ENCODE data around the gene TMCO4. TPM values are rescaled to one million over a fixed set of nuclear protein-coding genes. Genes with fewer than 3 reads are reported as not detected.

TMCO4 gene
- total RNA-seq, 1 experiment from 2014 or later: 19.1 TPM

DNA sequence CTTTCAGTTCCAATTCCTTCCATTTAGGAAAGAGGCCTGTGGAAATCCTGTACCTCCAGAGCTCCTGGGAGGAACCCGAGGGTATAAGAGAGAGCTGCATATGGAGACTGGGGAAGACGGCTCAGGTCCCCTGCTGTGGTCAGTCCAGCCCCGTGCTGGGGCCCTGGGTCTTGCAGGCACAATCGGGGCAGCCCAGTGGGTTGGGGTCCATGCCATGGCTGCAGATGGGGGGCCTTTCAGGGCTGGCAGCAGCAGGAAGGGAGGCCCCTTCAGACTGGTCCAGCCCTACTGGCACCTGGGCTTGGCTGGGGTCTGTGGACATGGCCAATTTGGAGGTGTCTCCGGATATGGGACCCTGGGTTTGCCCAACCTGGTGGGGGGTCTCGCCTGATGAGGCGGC is 116.8 kb downstream of the TMCO4 start:
- no peak overlapping the region for H3K4me3 ChIP-seq
- H3K4me1 ChIP-seq (replicated peaks): peaks cover 8% of the 10 kb centered on the region
- H3K9me3 ChIP-seq (replicated peaks): no peaks in the 10 kb centered on the region
- no peak for DNase-seq (ENCODE audit: low read depth in 1 of 2, low spot score in 2 of 2)
- no peaks in the 10 kb centered on the region for H3K27me3 ChIP-seq (replicated peaks)
- no peaks in the 10 kb centered on the region for H3K36me3 ChIP-seq
- no peak overlapping the region for H3K27ac ChIP-seq

GRCh38 chr1:19682257-19682656 is 117.5 kb downstream of the TMCO4 start:
- peaks cover 8% of the 10 kb centered on the region for H3K4me1 ChIP-seq (replicated peaks)
- H3K27me3 ChIP-seq (replicated peaks): no peaks in the 10 kb centered on the region; the same call in 1 of the 2 replicates
- H3K36me3 ChIP-seq: no peaks in the 10 kb centered on the region
- peak; percentile 31 to 68 for DNase-seq (ENCODE audit: low read depth in 1 of 2, low spot score in 2 of 2)
- H3K27ac ChIP-seq: no peak overlapping the region
- no peaks in the 10 kb centered on the region for H3K9me3 ChIP-seq (replicated peaks)
- no peak overlapping the region for H3K4me3 ChIP-seq

- Histone ChIP-seq H3K27ac (no peak overlapping the region), H3K4me3 (no peak overlapping the region), H3K27me3 (replicated peaks) (no peaks in the 10 kb centered on the region; the same call in 1 of the 2 replicates), H3K9me3 (replicated peaks) (0 out of 2 replicates have a peak, but pooled peaks cover 4% of the 10 kb centered on the region), H3K4me1 (replicated peaks) (peaks cover 8% of the 10 kb centered on the region), H3K36me3 (no peaks in the 10 kb centered on the region)
- no peak for DNase-seq (ENCODE audit: low read depth in 1 of 2, low spot score in 2 of 2)
Observed at GRCh38 chr1:19680644-19681043, 119.1 kb downstream of the TMCO4 start.

DNA sequence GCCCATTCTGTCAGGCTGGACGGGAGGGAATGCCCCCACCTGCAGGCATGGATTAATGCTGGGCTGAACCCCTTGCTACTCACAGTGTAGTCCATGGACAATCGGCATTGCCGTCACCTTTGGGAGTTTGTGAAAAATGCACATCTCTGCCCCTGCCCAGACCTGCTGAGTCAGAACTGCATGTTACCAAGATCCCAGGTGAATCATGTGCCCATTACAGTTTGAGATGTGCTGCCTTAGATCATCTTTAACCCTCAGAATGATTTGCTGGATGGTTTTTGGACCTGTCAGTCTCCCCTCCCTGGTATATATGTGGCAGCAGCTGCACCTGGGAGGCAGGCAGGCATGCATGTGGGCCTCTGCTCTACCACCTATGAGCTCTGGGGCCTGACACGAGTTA is 120.0 kb downstream of the TMCO4 start:
- H3K9me3 ChIP-seq (replicated peaks): 0 out of 2 replicates have a peak, but pooled peaks cover 4% of the 10 kb centered on the region
- H3K36me3 ChIP-seq: no peaks in the 10 kb centered on the region
- peaks cover 8% of the 10 kb centered on the region for H3K4me1 ChIP-seq (replicated peaks)
- no peak overlapping the region for H3K27ac ChIP-seq
- H3K4me3 ChIP-seq: no peak overlapping the region
- no peaks in the 10 kb centered on the region; the same call in 1 of the 2 replicates for H3K27me3 ChIP-seq (replicated peaks)
- DNase-seq (ENCODE audit: low read depth in 1 of 2, low spot score in 2 of 2): no peak

GRCh38 chr1:19678931-19679453 is 120.7 kb downstream of the TMCO4 start:
- H3K36me3 ChIP-seq: no peaks in the 10 kb centered on the region
- no peak overlapping the region for H3K27ac ChIP-seq
- peaks cover 8% of the 10 kb centered on the region for H3K4me1 ChIP-seq (replicated peaks)
- no peak overlapping the region for H3K4me3 ChIP-seq
- H3K27me3 ChIP-seq (replicated peaks): no peaks in the 10 kb centered on the region; the same call in 1 of the 2 replicates
- H3K9me3 ChIP-seq (replicated peaks): 0 out of 2 replicates have a peak, but pooled peaks cover 4% of the 10 kb centered on the region
- no peak for DNase-seq (ENCODE audit: low read depth in 1 of 2, low spot score in 2 of 2)

DNA sequence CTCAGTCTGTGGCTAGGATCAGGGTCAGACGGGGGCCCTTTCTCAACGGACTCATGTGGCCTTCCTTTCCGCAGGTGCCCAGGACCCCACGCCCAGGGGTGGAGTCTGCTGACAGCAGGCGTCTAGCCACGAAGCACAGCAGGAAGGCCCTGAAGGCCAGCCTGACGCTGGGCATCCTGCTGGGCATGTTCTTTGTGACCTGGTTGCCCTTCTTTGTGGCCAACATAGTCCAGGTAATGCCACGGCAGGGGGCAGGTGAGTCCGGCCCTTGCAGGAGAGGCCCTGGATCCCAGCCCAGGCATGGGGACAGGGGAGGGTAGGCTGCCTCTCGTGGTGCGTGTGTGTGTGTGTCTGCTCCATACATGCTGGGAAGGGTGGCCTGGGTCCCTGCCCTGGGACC is 121.2 kb downstream of the TMCO4 start:
- H3K9me3 ChIP-seq (replicated peaks): 0 out of 2 replicates have a peak, but pooled peaks cover 4% of the 10 kb centered on the region
- H3K36me3 ChIP-seq: no peaks in the 10 kb centered on the region

GRCh38 chr1:19676438-19676922 is 123.2 kb downstream of the TMCO4 start:
- no peak overlapping the region for H3K4me3 ChIP-seq
- H3K27ac ChIP-seq: no peak overlapping the region
- H3K9me3 ChIP-seq (replicated peaks): 0 out of 2 replicates have a peak, but pooled peaks cover 4% of the 10 kb centered on the region
- no peaks in the 10 kb centered on the region for H3K4me1 ChIP-seq (replicated peaks)
- H3K36me3 ChIP-seq: no peaks in the 10 kb centered on the region
- H3K27me3 ChIP-seq (replicated peaks): peaks cover 4% of the 10 kb centered on the region; the same call in 1 of the 2 replicates
- DNase-seq (ENCODE audit: low read depth in 1 of 2, low spot score in 2 of 2): no peak

More for the DNA sequence above, 121.2 kb downstream of the TMCO4 start:
- no peak overlapping the region for H3K27ac ChIP-seq
- no peaks in the 10 kb centered on the region; the same call in 1 of the 2 replicates for H3K27me3 ChIP-seq (replicated peaks)
- no peak overlapping the region for H3K4me3 ChIP-seq
- no peak for DNase-seq (ENCODE audit: low read depth in 1 of 2, low spot score in 2 of 2)
- H3K4me1 ChIP-seq (replicated peaks): peaks cover 8% of the 10 kb centered on the region

DNA sequence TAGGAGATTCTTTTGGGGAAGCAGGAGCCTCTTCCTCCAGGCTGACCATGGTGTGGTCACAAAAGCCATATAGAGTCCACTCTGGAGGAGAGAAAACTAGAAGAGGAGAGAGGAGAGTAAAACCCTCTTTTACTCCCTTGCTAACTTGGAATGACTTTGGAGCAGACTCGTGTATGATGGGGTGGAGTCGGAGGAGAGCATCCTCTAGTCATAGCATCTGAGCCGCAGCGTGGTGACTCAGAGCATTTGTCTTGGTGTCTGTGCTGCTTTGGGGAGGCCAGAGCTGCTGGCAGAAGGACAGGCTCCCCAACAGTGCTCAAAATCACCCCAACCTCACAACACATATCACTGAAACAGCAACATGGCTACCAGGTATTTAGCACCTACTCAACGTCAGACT is 123.9 kb downstream of the TMCO4 start:
- Histone ChIP-seq H3K36me3 (no peaks in the 10 kb centered on the region), H3K4me1 (replicated peaks) (no peaks in the 10 kb centered on the region), H3K4me3 (no peak overlapping the region), H3K9me3 (replicated peaks) (0 out of 2 replicates have a peak, but pooled peaks cover 4% of the 10 kb centered on the region), H3K27me3 (replicated peaks) (peaks cover 6% of the 10 kb centered on the region; the same call in 1 of the 2 replicates), H3K27ac (no peak overlapping the region)
- DNase-seq (ENCODE audit: low read depth in 1 of 2, low spot score in 2 of 2): no peak

- no peaks in the 10 kb centered on the region for H3K4me1 ChIP-seq (replicated peaks)
- H3K4me3 ChIP-seq: no peak overlapping the region
- no peak for DNase-seq (ENCODE audit: low read depth in 1 of 2, low spot score in 2 of 2)
- no peaks in the 10 kb centered on the region for H3K36me3 ChIP-seq
- H3K27ac ChIP-seq: no peak overlapping the region
- 0 out of 2 replicates have a peak, but pooled peaks cover 4% of the 10 kb centered on the region for H3K9me3 ChIP-seq (replicated peaks)
- peaks cover 16% of the 10 kb centered on the region; the same call in 1 of the 2 replicates for H3K27me3 ChIP-seq (replicated peaks)
Observed at GRCh38 chr1:19672237-19672636, 127.5 kb downstream of the TMCO4 start.

DNA sequence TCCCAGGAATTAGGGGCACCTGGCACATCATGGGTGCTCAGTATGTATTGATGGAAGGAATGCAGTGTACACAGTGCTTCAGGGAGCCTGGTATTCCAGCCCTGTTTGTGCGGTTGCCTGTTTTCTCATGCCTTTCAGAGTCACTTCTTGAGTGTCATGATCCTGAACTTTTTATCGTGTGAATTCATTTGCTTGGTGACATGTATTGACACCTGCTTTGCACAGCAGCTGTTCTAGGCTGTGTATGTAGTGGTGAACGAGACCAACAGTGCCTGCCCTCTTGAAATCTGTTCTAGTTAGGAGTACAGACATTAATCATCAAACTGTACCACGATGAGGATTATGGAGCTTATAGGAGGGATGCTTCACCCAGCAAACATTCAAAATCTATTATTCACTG is 128.9 kb downstream of the TMCO4 start:
- Histone ChIP-seq H3K27ac (no peak overlapping the region), H3K4me1 (replicated peaks) (no peaks in the 10 kb centered on the region), H3K9me3 (replicated peaks) (no peaks in the 10 kb centered on the region), H3K36me3 (no peaks in the 10 kb centered on the region), H3K4me3 (no peak overlapping the region), H3K27me3 (replicated peaks) (peaks cover 28% of the 10 kb centered on the region)
- no peak for DNase-seq (ENCODE audit: low read depth in 1 of 2, low spot score in 2 of 2)

DNA sequence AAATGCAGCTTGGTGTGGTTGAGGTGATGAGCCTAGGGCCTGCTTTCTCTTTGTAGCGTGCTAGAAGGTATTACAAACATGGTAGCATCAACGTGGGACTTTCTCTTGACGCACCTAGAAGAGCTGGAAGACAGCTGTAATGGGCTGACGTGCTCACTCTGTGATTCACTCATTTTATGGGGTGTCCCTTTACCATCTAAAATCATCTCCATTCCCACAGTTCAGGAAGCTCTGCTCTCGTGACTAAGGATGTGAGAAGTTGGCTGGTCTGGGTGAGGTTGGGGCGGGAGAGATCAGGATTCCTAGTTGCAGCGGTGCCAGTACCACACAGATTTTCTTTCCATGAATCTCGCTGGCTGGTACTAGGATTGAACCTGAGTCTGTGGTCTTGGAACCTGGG is 130.8 kb downstream of the TMCO4 start:
- Histone ChIP-seq H3K27ac (no peak overlapping the region), H3K27me3 (replicated peaks) (peaks cover 46% of the 10 kb centered on the region)

DNA sequence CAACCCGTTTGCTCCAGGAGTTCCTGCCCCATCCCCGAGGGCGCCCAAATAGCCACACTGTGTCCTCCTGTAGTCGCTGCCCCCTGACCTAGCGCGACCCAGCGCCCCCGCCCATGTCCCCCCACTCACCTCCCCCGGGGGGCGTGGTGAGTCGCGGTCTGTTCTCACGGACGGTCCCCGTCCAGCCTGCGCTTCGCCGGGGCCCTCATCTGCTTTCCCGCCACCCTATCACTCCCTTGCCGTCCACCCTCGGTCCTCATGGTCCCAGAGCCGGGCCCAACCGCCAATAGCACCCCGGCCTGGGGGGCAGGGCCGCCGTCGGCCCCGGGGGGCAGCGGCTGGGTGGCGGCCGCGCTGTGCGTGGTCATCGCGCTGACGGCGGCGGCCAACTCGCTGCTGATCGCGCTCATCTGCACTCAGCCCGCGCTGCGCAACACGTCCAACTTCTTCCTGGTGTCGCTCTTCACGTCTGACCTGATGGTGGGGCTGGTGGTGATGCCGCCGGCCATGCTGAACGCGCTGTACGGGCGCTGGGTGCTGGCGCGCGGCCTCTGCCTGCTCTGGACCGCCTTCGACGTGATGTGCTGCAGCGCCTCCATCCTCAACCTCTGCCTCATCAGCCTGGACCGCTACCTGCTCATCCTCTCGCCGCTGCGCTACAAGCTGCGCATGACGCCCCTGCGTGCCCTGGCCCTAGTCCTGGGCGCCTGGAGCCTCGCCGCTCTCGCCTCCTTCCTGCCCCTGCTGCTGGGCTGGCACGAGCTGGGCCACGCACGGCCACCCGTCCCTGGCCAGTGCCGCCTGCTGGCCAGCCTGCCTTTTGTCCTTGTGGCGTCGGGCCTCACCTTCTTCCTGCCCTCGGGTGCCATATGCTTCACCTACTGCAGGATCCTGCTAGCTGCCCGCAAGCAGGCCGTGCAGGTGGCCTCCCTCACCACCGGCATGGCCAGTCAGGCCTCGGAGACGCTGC is 133.9 kb downstream of the TMCO4 start:
- Histone ChIP-seq H3K27me3 (replicated peaks) (peaks cover 58% of the 10 kb centered on the region), H3K36me3 (no peaks in the 10 kb centered on the region), H3K4me1 (replicated peaks) (peaks cover 6% of the 10 kb centered on the region; the same call in 1 of the 2 replicates), H3K4me3 (no peak overlapping the region), H3K9me3 (replicated peaks) (no peaks in the 10 kb centered on the region), H3K27ac (no peak overlapping the region)
- no peak for DNase-seq (ENCODE audit: low read depth in 1 of 2, low spot score in 2 of 2)

More for the DNA sequence above, 130.8 kb downstream of the TMCO4 start:
- Histone ChIP-seq H3K9me3 (replicated peaks) (no peaks in the 10 kb centered on the region), H3K36me3 (no peaks in the 10 kb centered on the region), H3K4me3 (no peak overlapping the region), H3K4me1 (replicated peaks) (peaks cover 6% of the 10 kb centered on the region; the same call in 1 of the 2 replicates)
- DNase-seq (ENCODE audit: low read depth in 1 of 2, low spot score in 2 of 2): no peak

- H3K4me3 ChIP-seq: no peak overlapping the region
- peaks cover 56% of the 10 kb centered on the region for H3K27me3 ChIP-seq (replicated peaks)
- no peaks in the 10 kb centered on the region for H3K36me3 ChIP-seq
- no peaks in the 10 kb centered on the region for H3K9me3 ChIP-seq (replicated peaks)
- peaks cover 6% of the 10 kb centered on the region; the same call in 1 of the 2 replicates for H3K4me1 ChIP-seq (replicated peaks)
- DNase-seq (ENCODE audit: low read depth in 1 of 2, low spot score in 2 of 2): no peak
- H3K27ac ChIP-seq: no peak overlapping the region
Observed at GRCh38 chr1:19665186-19665495, 134.6 kb downstream of the TMCO4 start.
